K562 (cell line): ENCODE data around the gene CTSW. TPM values are rescaled to one million over a fixed set of nuclear protein-coding genes. Genes with fewer than 3 reads are reported as not detected.
A peak's percentile ranks its signal among the peaks of the same experiment; 100 is the strongest.

Experiments used
- AFF4 ChIP-seq: sonication (generic); formaldehyde crosslinking; IDR thresholded peaks from 2 replicates; pipeline ENCODE4 v1.8.0; 2023; ENCODE audit warnings: mild to moderate bottlenecking, missing genetic modification reagents
- DNMT1 ChIP-seq: fragments of 450-650 bp; IDR thresholded peaks from 2 replicates; pipeline ENCODE4 v1.6.1; 2016; ENCODE audit warnings: antibody characterized with exemption, mild to moderate bottlenecking
- EP400 ChIP-seq: fragments of 450-650 bp; IDR thresholded peaks from 2 replicates; pipeline ENCODE4 v1.6.1; 2017; ENCODE audit warnings: antibody characterized with exemption, mild to moderate bottlenecking, moderate library complexity
- HOXB6 ChIP-seq: fragments of 250-450 bp; sonication (Bioruptor Pico); IDR thresholded peaks from 2 replicates; pipeline ENCODE4 v1.5.1; 2022; ENCODE audit warnings: mild to moderate bottlenecking, borderline replicate concordance
- KLF10 ChIP-seq: fragments of 250-450 bp; sonication (Bioruptor Pico); IDR thresholded peaks from 2 replicates; pipeline ENCODE4 v1.6.1; 2021; ENCODE audit warnings: matching md5 sums
- LEF1 ChIP-seq: fragments of 450-650 bp; IDR thresholded peaks from 2 replicates; pipeline ENCODE4 v1.6.1; 2016; ENCODE audit warnings: mild to moderate bottlenecking
- MTF1 ChIP-seq: fragments of 250-450 bp; sonication (Bioruptor Pico); IDR thresholded peaks from 2 replicates; pipeline ENCODE4 v1.9.0; 2021; ENCODE audit warnings: moderate library complexity, mild to moderate bottlenecking, inconsistent platforms, borderline replicate concordance
- NBN ChIP-seq: fragments of 450-650 bp; IDR thresholded peaks from 2 replicates; pipeline ENCODE4 v1.6.1; 2016; ENCODE audit warnings: low read depth, mild to moderate bottlenecking
- PHTF2 ChIP-seq: fragments of 250-450 bp; sonication (Bioruptor Pico); IDR thresholded peaks from 2 replicates; pipeline ENCODE4 v1.5.0; 2021; ENCODE audit warnings: mild to moderate bottlenecking
- POLR2B ChIP-seq: fragments of 450-650 bp; IDR thresholded peaks from 2 replicates; pipeline ENCODE4 v1.6.1; 2018; ENCODE audit warnings: low read depth; ENCODE audit not compliant: partially characterized antibody
- PRMT5 ChIP-seq: sonication (generic); formaldehyde crosslinking; IDR thresholded peaks from 2 replicates; pipeline ENCODE4 v1.5.0; 2020; ENCODE audit warnings: missing genetic modification reagents
- RNF219 ChIP-seq: fragments of 250-450 bp; sonication (Bioruptor Pico); IDR thresholded peaks from 2 replicates; pipeline ENCODE4 v1.5.0; 2022; ENCODE audit warnings: mild to moderate bottlenecking
- SAFB ChIP-seq: fragments of 200-400 bp; formaldehyde crosslinking; IDR thresholded peaks from 2 replicates; pipeline ENCODE4 v1.6.1; 2017; ENCODE audit warnings: low read depth, low read length, borderline replicate concordance
- SIN3B ChIP-seq: fragments of 450-650 bp; IDR thresholded peaks from 2 replicates; pipeline ENCODE4 v1.6.1; 2017; ENCODE audit warnings: low read depth, mild to moderate bottlenecking, moderate library complexity
- SNRNP70 ChIP-seq: fragments of 200-400 bp; formaldehyde crosslinking; optimal IDR thresholded peaks from 2 replicates; pipeline ENCODE3; 2017; ENCODE audit warnings: low read depth, low read length
- USF1 ChIP-seq: sonication (generic); formaldehyde crosslinking; IDR thresholded peaks from 2 replicates; pipeline ENCODE4 v1.9.0; 2022; ENCODE audit warnings: mild to moderate bottlenecking, missing genetic modification reagents
- ZFP91 ChIP-seq: sonication (generic); formaldehyde crosslinking; IDR thresholded peaks from 2 replicates; pipeline ENCODE4 v1.8.0; 2022; ENCODE audit warnings: mild to moderate bottlenecking, missing genetic modification reagents
- ZNF143 ChIP-seq: sonication (generic); formaldehyde crosslinking; IDR thresholded peaks from 2 replicates; pipeline ENCODE4 v1.9.0; 2022; ENCODE audit warnings: mild to moderate bottlenecking, missing genetic modification reagents
- ZNF197 ChIP-seq: fragments of 200-800 bp; sonication (Bioruptor generic); IDR thresholded peaks from 2 replicates; pipeline ENCODE4 v1.6.1; 2016; ENCODE audit warnings: low read depth, missing genetic modification characterization, missing compliant biosample characterization
- ZNF431 ChIP-seq: sonication (generic); formaldehyde crosslinking; IDR thresholded peaks from 2 replicates; pipeline ENCODE4 v1.8.0; 2022; ENCODE audit warnings: mild to moderate bottlenecking, missing genetic modification reagents
- polyA plus RNA-seq, 8 experiments: library from polyadenylated mRNA; depleted of rRNA in 4 of 8; stranded (reverse) in 5 of 8; unstranded in 3 of 8; fragments of >200 nt; fragmentation: Nextera tagmentation in 2 of 8; fragmentation: Illumina TruSeq in 1 of 8; extraction: Ambion mirVana in 2 of 8; extraction: Trizol in 1 of 8; gene quantifications; 2 replicates each; pipeline versions ENCODE4 v1.2.1 to v1.2.3, GENCODE V29; 2011 to 2014; ENCODE audit warnings: inconsistent platforms in 1 of 8, missing spikeins in 1 of 8
- total RNA-seq, 7 experiments: library from RNA; depleted of rRNA in 6 of 7; stranded (reverse); fragments of >200 nt in 6 of 7; fragmentation: Illumina TruSeq in 2 of 7; extraction: Trizol in 2 of 7; gene quantifications; 2 replicates each; pipeline versions ENCODE4 v1.2.1 to v1.2.3, GENCODE V29; 2011 to 2021; ENCODE audit warnings: low replicate concordance in 1 of 7

The CTSW gene
- total and polyA plus RNA-seq, 9 of the 15 experiments (the other 6 are each of a cell fraction or from before 2014, with no cell fraction given), result 0.04 TPM; not detected in 8

- no peak for TF ChIP-seq MTF1 (CRISPR knock-in tag)
- TF ChIP-seq NBN, result 0 out of 2 replicates have a peak, but pooled peaks have one; percentile 11
- no peak for TF ChIP-seq AFF4 (CRISPR knock-in tag)
- TF ChIP-seq SAFB, result no peak
- no peak for TF ChIP-seq SNRNP70
- TF ChIP-seq EP400, result no peak
- no peak for TF ChIP-seq HOXB6 (CRISPR knock-in tag)
- no peak for TF ChIP-seq PRMT5
- peak; percentile 66 for TF ChIP-seq POLR2B
- 0 out of 2 replicates have a peak, but pooled peaks have one; percentile 27 for TF ChIP-seq ZNF431 (CRISPR knock-in tag)
- TF ChIP-seq ZNF143 (CRISPR knock-in tag), result no peak
- no peak for TF ChIP-seq LEF1
- TF ChIP-seq USF1 (CRISPR knock-in tag), result no peak
- no peak for TF ChIP-seq SIN3B
- TF ChIP-seq ZNF197, result no peak
- peak; percentile 94; the same call in 1 of the 2 replicates for TF ChIP-seq DNMT1
- no peak for TF ChIP-seq RNF219 (CRISPR knock-in tag)
- no peak for TF ChIP-seq ZFP91
- 0 out of 2 replicates have a peak, but pooled peaks have one; percentile 37 for TF ChIP-seq KLF10 (CRISPR knock-in tag)
- TF ChIP-seq PHTF2 (CRISPR knock-in tag), result no peak
Observed at GRCh38 chr11:65859812-65860277, 19.8 kb upstream of the CTSW start (continued).
